ENCODE measurements around the gene ASPSCR1.
"Not testable (repeated sequence)": the region's sequence is repeated elsewhere in the genome, so short reads cannot be mapped to it uniquely, and the experiment has no call there.

The ASPSCR1 gene

GRCh38 chr17:81980122-81980521, 2.7 kb downstream of the ASPSCR1 start:
- DNase-seq: no peak
- intact Hi-C loops (cut with DNase I): no loop called here

GRCh38 chr17:81980707-81981343, 3.4 kb downstream of the ASPSCR1 start:
- no peak for DNase-seq
- intact Hi-C loops (cut with DNase I): no loop called here

- DNase-seq; intact Hi-C loops (cut with DNase I): not testable (repeated sequence)
Measured at GRCh38 chr17:81981511-81981910, 4.1 kb downstream of the ASPSCR1 start.

GRCh38 chr17:81983011-81983638, 5.7 kb downstream of the ASPSCR1 start:
- no peak for DNase-seq
- intact Hi-C loops (cut with DNase I): no loop called here

- intact Hi-C loops (cut with DNase I): no loop called here
- DNase-seq: no peak
Measured at GRCh38 chr17:81983639-81984373, 6.4 kb downstream of the ASPSCR1 start.

- no peak for DNase-seq
- intact Hi-C loops (cut with DNase I): no loop called here
Measured at GRCh38 chr17:81984773-81985410, 7.5 kb downstream of the ASPSCR1 start.

GRCh38 chr17:81986606-81987005, 9.2 kb downstream of the ASPSCR1 start:
- intact Hi-C loops (cut with DNase I): no loop called here
- DNase-seq: no peak

- DNase-seq: peak in 1 of 10 donors; percentile 79
- intact Hi-C loops (cut with DNase I): no loop called here
Measured at GRCh38 chr17:81987161-81987770, 9.8 kb downstream of the ASPSCR1 start.

- intact Hi-C loops (cut with DNase I): no loop called here
- DNase-seq: peak in 1 of 10 donors; percentile 79
Measured at GRCh38 chr17:81990836-81991683, 13.6 kb downstream of the ASPSCR1 start.

- intact Hi-C loops (cut with DNase I): no loop called here
- DNase-seq: peak in 7 of 10 donors; percentile 42 to 92 (median 56)
Measured at GRCh38 chr17:81991684-81992305, 14.4 kb downstream of the ASPSCR1 start.

- intact Hi-C loops (cut with DNase I): no loop called here
- DNase-seq: peak in 1 of 10 donors; percentile 80
Measured at GRCh38 chr17:81992306-81993102, 15.1 kb downstream of the ASPSCR1 start.

GRCh38 chr17:81993729-81994592, 16.5 kb downstream of the ASPSCR1 start:
- intact Hi-C loops (cut with DNase I): no loop called here
- peak in 1 of 10 donors; percentile 79 for DNase-seq

- intact Hi-C loops (cut with DNase I): no loop called here
- DNase-seq: peak in 1 of 10 donors; percentile 78
Measured at GRCh38 chr17:81994593-81995462, 17.4 kb downstream of the ASPSCR1 start.

- intact Hi-C loops (cut with DNase I): no loop called here
- DNase-seq: peak in 1 of 10 donors; percentile 50
Measured at GRCh38 chr17:81995463-81996231, 18.2 kb downstream of the ASPSCR1 start.

- DNase-seq: no peak
- intact Hi-C loops (cut with DNase I): no loop called here
Measured at GRCh38 chr17:81996232-81996756, 18.9 kb downstream of the ASPSCR1 start.
